ENCODE measurements around the gene AIFM1. TPM values are rescaled to one million over a fixed set of nuclear protein-coding genes. Genes with fewer than 3 reads are reported as not detected.
A peak's percentile ranks its signal among the peaks of the same experiment; 100 is the strongest.

The AIFM1 gene
- total RNA-seq, 2 donors from 2014 or later = 35.6 to 86.9 TPM

GRCh38 chrX:130179579-130180215 is 14.1 kb upstream of the AIFM1 start:
- H3K9me3 ChIP-seq = no peaks in the 10 kb centered on the region
- peaks cover 0 to 14% of the 10 kb centered on the region in 2 donors for H3K4me1 ChIP-seq
- no peaks in the 10 kb centered on the region for H3K36me3 ChIP-seq
- H3K4me3 ChIP-seq = no peak overlapping the region
- peak overlapping the region; percentile 8 to 64 for H3K27ac ChIP-seq
- no peaks in the 10 kb centered on the region for H3K27me3 ChIP-seq
- TF ChIP-seq CTCF (IDR thresholded peaks at IDR 0.05) = no peak
- no peak for DNase-seq (ENCODE audit: low spot score)

GRCh38 chrX:130179170-130179569 is 13.5 kb upstream of the AIFM1 start:
- TF ChIP-seq CTCF (IDR thresholded peaks at IDR 0.05) = no peak
- Histone ChIP-seq H3K4me3 (no peak overlapping the region), H3K27ac (peak overlapping the region; percentile 11 to 64)

GRCh38 chrX:130176942-130177341 is 11.3 kb upstream of the AIFM1 start:
- Histone ChIP-seq H3K36me3 (no peaks in the 10 kb centered on the region), H3K4me3 (no peak overlapping the region), H3K27ac (no peak overlapping the region), H3K9me3 (no peaks in the 10 kb centered on the region), H3K27me3 (no peaks in the 10 kb centered on the region), H3K4me1 (peaks cover 0 to 40% of the 10 kb centered on the region in 2 donors)
- no peak for DNase-seq (ENCODE audit: low spot score)
- TF ChIP-seq CTCF (IDR thresholded peaks at IDR 0.05) = no peak

More at GRCh38 chrX:130179170-130179569, 13.5 kb upstream of the AIFM1 start:
- Histone ChIP-seq H3K4me1 (peaks cover 0 to 19% of the 10 kb centered on the region in 2 donors), H3K9me3 (no peaks in the 10 kb centered on the region), H3K27me3 (no peaks in the 10 kb centered on the region), H3K36me3 (no peaks in the 10 kb centered on the region)
- DNase-seq (ENCODE audit: low spot score) = no peak

- H3K4me3 ChIP-seq = no peak overlapping the region
- no peak for TF ChIP-seq CTCF (IDR thresholded peaks at IDR 0.05)
- no peaks in the 10 kb centered on the region for H3K36me3 ChIP-seq
- no peaks in the 10 kb centered on the region for H3K9me3 ChIP-seq
- H3K27ac ChIP-seq = peak overlapping the region in 1 of 2 donors; percentile 18
- peaks cover 0 to 40% of the 10 kb centered on the region in 2 donors for H3K4me1 ChIP-seq
- H3K27me3 ChIP-seq = no peaks in the 10 kb centered on the region
- DNase-seq (ENCODE audit: low spot score) = no peak
These were observed 10.7 kb upstream of the AIFM1 start for GRCh38 chrX:130176354-130176776.

GRCh38 chrX:130174937-130175336 is 9.3 kb upstream of the AIFM1 start:
- Histone ChIP-seq H3K4me1 (peaks cover 0 to 40% of the 10 kb centered on the region in 2 donors), H3K27me3 (no peaks in the 10 kb centered on the region), H3K27ac (peak overlapping the region; percentile 77 to 87), H3K4me3 (no peak overlapping the region), H3K36me3 (no peaks in the 10 kb centered on the region), H3K9me3 (no peaks in the 10 kb centered on the region)
- DNase-seq (ENCODE audit: low spot score) = no peak
- no peak for TF ChIP-seq CTCF (IDR thresholded peaks at IDR 0.05)

All from right atrium auricular region (tissue), 2 donors.